ENCODE data around the gene IGFALS.

The IGFALS gene

GRCh38 chr16:1788095-1788707 is 5.3 kb downstream of the IGFALS start:
- no peak for DNase-seq

- no peak for DNase-seq
Measured at GRCh38 chr16:1787322-1788094, 6.0 kb downstream of the IGFALS start.

DNA sequence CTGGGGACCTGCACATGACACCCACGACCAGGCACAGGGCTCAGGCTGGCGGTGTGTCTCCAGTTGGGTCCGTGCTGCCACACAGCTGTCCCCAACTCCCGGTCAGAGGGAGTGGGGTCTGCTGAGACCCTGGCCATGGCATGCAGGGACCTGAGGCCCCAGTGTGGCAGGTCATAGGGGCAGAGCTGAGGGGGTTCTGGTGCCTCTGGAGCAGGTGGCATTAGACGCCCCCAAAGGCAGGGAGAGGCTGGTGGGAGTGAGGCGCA is 6.5 kb downstream of the IGFALS start:
- no peak for DNase-seq

DNA sequence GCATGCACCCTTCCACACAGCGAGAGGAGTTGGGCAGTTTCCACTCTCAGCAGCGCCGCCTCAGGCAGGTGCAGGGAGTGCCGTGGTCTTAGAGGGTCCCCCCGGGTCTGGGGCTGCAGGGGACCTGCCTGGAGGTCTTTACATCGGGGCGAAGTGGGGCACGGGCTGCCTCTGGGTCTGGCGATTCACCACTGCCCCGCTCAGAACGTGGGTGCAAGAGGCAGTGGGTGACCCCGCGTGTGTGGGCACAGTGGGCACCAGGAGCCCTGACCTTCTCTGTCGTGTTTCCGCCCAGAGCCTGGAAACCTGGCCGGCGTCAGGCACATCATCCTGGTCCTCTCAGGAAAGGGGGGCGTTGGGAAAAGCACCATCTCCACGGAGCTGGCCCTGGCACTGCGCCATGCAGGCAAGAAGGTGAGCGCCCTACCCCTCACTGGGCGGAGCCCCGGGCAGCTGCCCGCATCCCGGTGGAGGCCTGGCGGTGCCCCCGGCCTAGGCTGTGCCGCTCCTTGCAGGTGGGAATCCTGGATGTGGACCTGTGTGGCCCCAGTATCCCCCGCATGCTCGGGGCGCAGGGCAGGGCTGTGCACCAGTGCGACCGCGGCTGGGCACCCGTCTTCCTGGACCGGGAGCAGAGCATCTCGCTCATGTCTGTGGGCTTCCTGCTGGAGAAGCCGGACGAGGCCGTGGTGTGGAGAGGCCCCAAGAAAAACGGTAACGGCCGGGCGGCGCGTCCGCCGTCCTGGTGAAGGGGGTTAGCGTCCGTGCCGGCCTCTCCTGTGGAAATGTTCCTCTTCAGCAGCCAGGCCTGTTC is 7.1 kb downstream of the IGFALS start:
- DNase-seq = no peak

GRCh38 chr16:1785846-1786170 is 7.7 kb downstream of the IGFALS start:
- DNase-seq = no peak

- DNase-seq = no peak
Measured at GRCh38 chr16:1784977-1785845, 8.3 kb downstream of the IGFALS start.

DNA sequence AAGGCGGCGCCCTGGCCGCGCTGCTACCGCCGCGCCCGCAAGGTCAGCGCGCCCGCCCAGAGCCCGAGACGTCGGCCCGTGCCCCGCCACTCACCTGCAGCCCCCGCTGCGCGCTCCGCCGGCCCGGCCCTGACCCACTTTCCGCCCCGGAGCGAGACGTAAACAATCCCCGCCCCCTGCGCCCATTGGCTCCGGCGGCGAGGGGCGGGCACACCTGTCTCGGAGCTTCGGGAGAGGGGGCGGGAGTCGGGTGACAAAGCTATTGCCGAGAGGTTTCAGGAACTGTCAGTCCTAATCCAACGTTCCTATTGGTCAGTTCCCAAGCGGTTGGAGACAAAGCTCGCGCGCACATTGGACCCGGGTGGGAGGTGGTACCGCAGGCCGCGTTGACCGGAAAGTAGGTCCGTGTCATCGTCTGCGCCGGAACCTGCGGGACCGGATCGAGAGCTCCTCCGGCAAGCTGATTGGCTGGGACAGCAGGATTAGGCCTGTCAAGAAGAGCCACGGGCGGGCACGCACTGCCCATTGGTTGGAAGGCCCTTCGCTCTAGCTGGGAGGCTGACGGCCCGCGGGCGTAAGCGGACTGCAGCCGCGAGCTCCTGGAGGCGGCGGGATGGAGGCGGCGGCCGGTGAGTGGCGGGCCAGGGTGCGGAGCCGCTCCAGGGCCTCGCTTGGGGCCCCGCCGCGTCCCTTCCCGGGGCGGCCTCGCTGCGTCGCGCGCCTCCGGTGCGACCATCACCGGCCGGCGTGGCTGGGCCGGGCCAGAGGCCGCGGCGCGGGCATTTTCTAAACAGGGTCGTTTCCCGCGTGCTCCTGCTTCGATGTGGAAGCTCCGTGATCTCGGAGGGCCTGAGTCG is 10.9 kb downstream of the IGFALS start, which contains the start of the genes NUBP2 and SPSB3:
Gene NUBP2, plus strand, starts transcription at position 553 of the 857 bp plus-strand sequence. Its CDS starts 61 bp downstream, at position 614.
Gene SPSB3, minus strand, starts transcription at position 164 of the 857 bp plus-strand sequence. CDS start 1,088 bp downstream, outside the sequence.
- DNase-seq = peak; percentile 100

DNA sequence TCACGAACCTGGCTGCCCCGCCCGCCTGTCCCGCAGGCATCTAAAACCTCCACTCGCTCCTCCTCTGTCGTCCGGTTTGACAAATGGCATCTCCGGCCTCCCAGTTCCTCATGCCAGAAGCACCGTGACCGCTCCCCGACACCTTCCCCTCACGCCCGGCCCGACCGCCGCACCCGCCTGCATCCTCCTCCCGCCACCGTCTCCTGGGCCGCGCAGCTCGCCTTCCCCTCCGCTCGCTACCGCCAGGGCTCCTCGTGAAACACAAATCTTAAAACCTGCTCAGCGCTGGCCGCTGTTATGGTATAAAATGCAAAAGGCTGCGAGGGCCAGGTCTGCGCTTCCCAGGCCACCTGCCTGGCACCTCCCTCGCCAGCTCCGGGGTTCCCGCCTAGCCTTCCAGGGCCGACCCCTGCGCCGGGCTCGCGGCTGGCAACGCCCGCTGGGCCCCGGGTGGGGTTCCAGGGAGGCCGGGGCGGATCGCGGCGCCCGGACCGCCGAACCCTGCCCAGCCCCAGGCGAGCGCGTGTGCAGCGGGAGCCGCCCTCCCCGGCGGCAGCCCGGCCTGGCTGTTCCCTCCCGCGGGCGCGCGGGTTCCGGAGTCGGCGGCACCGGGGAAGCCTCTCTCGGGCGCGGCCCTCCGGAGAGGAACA is 11.6 kb downstream of the IGFALS start:
- no peak for DNase-seq

DNA sequence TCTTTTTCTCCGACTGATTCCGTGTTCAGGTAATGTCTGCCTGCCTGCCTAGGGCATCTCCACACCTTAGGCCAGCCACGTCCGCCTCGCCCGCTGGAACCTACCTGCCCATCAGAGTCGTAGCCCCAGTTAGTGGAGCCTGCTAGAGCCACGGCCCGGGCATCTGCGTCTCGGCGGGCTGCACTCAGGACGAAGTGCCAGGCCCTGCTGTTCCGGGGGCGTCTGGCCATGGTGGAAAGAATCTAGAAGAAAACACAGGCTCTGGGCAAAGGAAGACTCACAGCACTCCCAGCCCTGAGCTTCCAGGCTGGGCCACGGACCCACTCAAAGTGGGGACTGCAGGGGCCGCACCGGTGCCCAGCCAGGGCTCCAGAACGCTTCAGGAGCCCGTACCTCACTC is 12.3 kb downstream of the IGFALS start:
- no peak for DNase-seq

DNA sequence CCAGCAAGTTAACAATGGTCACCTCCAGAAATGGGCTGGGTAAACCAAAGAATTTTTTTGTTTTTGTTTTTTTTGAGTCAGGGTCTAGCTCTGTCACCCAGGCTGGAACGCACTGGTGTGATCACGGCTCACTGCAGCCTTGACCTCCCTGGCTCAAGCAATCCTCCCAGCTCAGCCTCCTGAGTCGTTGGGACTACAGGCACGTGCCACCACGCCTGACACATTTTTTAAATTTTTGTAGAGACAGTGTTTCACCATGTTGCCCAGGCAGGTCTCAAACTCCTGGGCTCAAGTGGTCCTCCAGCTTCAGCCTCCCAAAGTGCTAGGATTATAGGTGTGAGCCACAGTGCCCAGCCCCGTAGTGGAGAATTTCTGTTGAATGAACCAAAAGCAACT is 12.8 kb downstream of the IGFALS start:
- no peak for DNase-seq

GRCh38 chr16:1779741-1780676 is 13.5 kb downstream of the IGFALS start:
- no peak for DNase-seq

- no peak for DNase-seq
Measured at GRCh38 chr16:1779234-1779701, 14.2 kb downstream of the IGFALS start.

DNA sequence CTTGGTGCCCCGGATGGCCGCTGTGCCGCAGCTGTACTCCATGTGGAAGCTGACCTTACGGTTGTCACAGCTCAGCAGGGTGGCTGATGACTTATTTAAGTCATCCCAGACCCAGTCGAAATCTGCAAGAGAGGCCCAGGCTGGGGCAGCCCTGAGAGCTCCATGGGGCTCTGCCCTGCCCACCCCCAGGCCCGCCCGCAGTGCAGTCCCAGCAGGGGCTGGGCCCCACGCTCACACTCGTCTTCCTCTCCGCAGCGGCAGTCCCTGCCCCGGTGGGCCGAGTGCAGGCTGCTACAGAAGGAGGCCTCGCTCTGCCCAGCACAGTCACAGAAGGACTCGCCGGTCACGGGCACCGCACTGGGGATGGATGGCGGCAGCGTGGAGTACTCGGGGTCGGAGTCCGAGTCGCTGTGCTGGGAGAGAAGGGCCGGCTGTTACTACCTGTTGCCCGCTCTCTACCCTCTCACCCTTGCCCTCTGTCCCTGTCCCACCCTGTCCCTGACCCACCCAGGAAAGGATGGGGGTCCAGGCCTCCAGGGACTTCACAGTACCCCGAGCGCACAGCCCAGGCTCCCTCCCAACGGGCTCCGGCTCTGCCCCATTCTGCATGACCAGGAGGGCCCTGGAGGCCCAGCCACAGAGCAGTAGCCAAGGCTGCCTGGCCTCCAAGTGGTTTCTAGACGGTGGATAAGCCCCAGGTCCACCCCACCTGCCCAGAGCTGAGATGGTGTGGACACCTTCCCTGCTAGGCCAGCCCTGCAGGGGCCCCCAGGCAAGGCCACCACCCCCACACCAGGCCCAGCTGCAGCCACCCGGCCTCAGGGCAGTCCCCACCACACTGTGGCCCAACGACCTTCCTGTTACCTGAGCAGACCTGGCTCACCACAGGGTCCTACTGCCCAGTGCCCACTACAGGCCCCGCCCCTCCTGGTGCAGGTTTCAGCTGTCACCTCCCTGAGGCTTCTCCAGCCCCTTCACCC is 15.0 kb downstream of the IGFALS start:
- DNase-seq = no peak

- DNase-seq = no peak
Measured at GRCh38 chr16:1777375-1778199, 15.9 kb downstream of the IGFALS start.

GRCh38 chr16:1776991-1777374 is 16.5 kb downstream of the IGFALS start:
- no peak for DNase-seq

DNA sequence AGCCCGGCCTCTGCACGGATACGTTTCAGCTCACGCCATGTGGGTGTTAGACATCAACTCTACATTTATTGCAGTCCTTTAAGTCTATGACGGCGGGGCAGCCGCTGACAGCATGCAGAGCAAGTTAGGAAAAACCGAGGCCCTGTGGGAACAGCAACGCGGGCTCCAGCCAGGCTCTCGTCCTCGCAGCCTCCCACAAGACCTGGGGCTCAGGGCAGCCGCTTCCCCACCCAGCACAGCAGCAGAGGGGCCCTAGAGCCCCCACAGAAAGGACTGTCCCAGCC is 16.9 kb downstream of the IGFALS start:
- no peak for DNase-seq

- no peak for DNase-seq
Measured at GRCh38 chr16:1775846-1776671, 17.4 kb downstream of the IGFALS start.
